ENCODE data around the gene NUP214.
"Not testable (repeated sequence)": the region's sequence is repeated elsewhere in the genome, so short reads cannot be mapped to it uniquely, and the experiment has no call there.

NUP214 gene

GRCh38 chr9:131116281-131117120, 8.9 kb upstream of the NUP214 start:
- DNase-seq = no peak

GRCh38 chr9:131117121-131117761, 8.1 kb upstream of the NUP214 start:
- no peak for DNase-seq

GRCh38 chr9:131117762-131118145, 7.6 kb upstream of the NUP214 start:
- no peak for DNase-seq

DNA sequence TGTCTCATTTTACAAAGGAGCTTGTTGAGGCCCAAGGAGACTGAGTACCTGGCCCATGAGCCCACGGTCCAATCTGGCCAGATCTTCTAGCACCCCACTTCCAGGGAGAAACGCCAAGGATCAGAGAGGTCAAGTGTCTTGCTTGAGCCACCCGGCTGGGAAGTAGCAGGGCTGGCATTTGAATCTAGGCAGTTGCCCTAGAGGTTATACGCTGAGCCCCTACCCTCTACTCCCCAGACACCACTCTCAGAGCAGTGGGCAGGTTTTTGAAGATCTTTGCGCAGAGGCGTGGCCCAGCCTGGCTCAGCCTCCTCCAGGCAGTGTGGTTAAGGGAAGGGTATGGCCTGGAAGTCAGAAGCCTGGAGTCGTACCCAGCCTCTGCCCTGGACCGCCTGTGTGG, 5.8 kb upstream of the NUP214 start:
- no peak for DNase-seq

- no peak for DNase-seq
These were observed 4.7 kb upstream of the NUP214 start for GRCh38 chr9:131120620-131121228.

DNA sequence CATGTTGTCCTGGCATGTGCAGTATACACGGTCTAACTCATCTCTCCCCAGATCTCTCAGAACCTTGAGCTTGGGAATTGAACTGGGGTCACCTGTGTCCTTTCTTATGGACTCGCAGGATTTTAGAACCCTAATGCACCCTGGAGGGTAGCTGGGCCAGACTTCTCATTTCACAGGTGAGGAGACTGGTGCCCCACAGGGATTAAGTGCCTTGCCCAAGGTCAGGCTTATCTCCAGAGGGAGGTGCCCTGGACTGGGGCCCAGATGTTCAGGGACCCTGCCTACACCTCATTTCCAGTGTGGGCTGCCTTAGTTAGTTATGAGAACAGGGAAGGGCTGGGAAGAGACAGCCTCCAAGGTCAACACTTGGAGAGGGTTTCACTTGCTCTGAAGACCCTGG, 4.0 kb upstream of the NUP214 start:
- no peak for DNase-seq

DNA sequence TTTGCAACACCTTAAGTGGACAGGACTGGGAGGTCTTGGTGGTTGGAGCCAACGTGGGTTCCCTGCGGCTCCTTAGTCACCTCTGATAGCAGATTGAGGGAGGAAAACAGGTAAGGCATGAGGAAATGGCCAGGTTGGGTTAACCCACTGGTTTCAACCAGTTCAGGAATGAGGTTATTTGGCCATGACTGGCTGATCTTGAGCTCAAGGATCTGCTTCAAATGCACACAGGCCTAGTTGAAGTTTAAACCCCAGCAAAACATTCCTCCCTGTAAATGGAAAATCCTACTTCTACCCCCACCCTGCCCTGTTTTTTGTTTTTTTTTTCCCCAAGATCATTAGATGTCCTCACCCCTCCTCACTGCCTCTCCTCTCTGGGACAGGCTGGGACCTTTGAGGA, 3.2 kb upstream of the NUP214 start:
- DNase-seq = no peak

DNA sequence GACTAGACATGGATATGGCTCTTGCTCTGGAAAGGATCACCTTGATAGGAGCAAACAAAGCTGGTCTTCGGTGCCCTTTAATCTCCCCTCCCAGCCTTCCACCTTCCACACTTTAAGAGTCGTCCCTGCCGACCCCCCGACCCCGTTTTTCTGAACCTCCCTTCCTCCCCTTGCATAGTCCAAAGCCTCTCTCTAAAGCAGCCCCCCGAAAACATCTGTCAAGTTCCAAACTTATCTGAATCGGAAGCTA, 423 bp upstream of the NUP214 start:
- DNase-seq = peak in 1 of 5 donors; percentile 7

- no peak for DNase-seq
These were observed 657 bp downstream of the NUP214 start for GRCh38 chr9:131126059-131126426.

DNA sequence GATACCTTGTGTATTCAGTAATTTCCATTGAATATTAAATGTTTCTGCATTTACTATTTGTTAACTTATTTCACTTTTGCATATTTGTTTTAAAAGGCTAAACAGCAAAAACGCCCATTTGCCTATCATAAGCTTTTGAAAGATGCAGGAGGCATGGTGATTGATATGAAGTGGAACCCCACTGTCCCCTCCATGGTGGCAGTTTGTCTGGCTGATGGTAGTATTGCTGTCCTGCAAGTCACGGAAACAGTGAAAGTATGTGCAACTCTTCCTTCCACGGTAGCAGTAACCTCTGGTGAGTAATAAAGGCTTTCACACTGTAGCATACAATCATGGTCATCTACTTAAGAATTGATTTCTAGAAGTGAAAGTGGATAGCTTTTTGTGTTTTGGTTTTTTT, 3.8 kb downstream of the NUP214 start:
- DNase-seq = no peak

- DNase-seq = no peak
These were observed 13.3 kb downstream of the NUP214 start for GRCh38 chr9:131138676-131139075.

DNA sequence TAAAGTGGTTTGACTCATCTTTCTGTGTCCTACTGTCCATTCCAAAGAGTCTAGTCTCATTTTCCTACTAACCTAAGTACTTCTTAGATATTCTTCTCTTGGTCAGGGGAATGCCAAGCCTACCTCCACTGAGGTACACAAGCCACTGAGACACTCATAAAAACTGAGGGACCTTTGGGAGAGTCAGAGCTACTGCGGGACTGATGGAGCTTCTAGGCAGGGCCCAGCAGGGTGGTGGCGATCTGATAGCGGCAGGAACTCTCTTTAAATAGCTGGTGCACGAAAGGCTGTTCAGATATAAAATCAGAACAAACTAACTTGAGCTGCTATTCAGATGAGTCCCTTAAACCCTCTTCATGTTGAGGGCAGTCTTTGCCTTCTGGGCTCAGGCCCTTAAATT, 14.7 kb downstream of the NUP214 start:
- DNase-seq = no peak

GRCh38 chr9:131140550-131140949, 15.2 kb downstream of the NUP214 start:
- DNase-seq = no peak

DNA sequence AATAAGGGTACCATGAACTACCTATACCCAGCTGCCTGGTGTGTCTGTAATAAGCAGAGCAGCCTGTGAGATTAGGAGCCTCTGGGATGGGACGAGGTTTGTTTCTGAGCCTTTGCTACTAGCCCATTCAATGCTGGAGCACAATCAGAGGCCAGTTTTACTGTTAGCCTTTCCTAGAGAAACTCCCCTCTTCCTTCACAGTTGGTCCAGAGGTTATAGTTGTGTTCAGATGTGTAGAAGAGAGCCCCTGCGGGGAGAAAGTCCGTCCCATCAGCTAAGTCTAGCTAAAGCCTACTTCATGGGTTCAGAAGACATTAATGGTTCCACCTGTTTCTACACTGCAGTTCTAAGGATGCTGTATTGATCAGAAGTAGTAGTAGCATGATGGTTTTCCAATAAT, 16.8 kb downstream of the NUP214 start:
- no peak for DNase-seq

GRCh38 chr9:131144201-131144600, 18.8 kb downstream of the NUP214 start:
- DNase-seq = no peak

DNA sequence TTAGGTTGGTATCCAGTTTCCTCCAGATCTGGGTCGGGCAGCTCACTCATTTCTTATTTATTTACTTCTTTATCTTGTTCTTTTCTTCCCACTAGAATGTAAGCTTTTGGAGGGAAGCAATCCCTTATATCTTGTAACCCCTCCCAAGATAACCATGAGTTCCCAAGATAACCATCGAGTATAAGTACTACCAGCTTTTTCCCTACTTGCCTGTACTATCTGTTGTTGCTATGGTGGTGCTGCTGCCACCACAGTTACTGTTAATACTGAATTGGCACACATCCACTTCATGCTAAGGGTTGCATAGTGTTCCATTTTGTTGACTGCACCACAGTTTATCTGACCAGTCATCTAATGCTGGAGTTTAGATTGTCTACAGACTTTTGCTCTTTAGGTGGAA, 19.9 kb downstream of the NUP214 start:
- no peak for DNase-seq

GRCh38 chr9:131146186-131146585, 20.8 kb downstream of the NUP214 start:
- DNase-seq = no peak

GRCh38 chr9:131148276-131148675, 22.9 kb downstream of the NUP214 start:
- DNase-seq = no peak

GRCh38 chr9:131148966-131149687, 23.7 kb downstream of the NUP214 start:
- DNase-seq = no peak

GRCh38 chr9:131149688-131150053, 24.3 kb downstream of the NUP214 start:
- no peak for DNase-seq

GRCh38 chr9:131153595-131153994, 28.2 kb downstream of the NUP214 start:
- no peak for DNase-seq

DNA sequence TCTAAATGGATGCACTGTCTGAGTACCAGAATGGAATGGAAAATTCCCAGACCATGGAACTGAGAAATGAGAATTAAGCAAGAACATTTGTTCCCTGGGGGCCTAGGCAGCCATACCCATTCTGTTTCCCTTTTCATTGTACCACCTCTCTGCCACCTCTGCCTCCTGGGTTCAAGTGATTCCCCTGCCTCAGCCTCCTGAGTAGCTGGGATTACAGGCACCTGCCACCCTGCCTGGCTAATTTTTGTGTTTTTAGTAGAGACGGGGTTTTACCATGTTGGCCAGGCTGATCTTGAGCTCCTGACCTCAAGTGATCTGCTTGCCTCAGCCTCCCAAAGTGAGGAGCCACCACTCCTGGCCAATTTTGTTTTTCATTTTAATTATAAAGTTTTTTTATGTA, 33.3 kb downstream of the NUP214 start:
- DNase-seq = not testable (repeated sequence)

GRCh38 chr9:131160416-131161112, 35.2 kb downstream of the NUP214 start:
- DNase-seq = no peak

Measured in T-helper 1 cell (primary cell).